ENCODE results near the gene LY86. TPM values are rescaled to one million over a fixed set of nuclear protein-coding genes. Genes with fewer than 3 reads are reported as not detected.

The LY86 gene
- total and polyA plus RNA-seq, 4 donors = 5.2 to 12.4 (median 9.6) TPM

GRCh38 chr6:6657820-6658217 is 69.3 kb downstream of the LY86 start:
- Histone ChIP-seq H3K9me3 (ENCODE audit: control insufficient read depth in 4 of 4, insufficient read depth in 3 of 4, low read length in 3 of 4) (no peaks in the 10 kb centered on the region), H3K27me3 (ENCODE audit: control insufficient read depth in 3 of 3, insufficient read depth in 3 of 3, low read length in 2 of 3) (no peaks in the 10 kb centered on the region), H3K27ac (ENCODE audit: low read depth in 1 of 2, low read length in 1 of 2) (no peak overlapping the region), H3K36me3 (ENCODE audit: control insufficient read depth in 4 of 4, insufficient read depth in 4 of 4, low read length in 4 of 4) (no peaks in the 10 kb centered on the region), H3K4me1 (ENCODE audit: control insufficient read depth in 5 of 5, insufficient read depth in 5 of 5, low read length in 5 of 5) (peaks cover 0 to 25% (median 10%) of the 10 kb centered on the region in 5 donors), H3K4me3 (no peak overlapping the region), H3K9ac (ENCODE audit: insufficient read depth in 1 of 2, low read length in 2 of 2) (no peak overlapping the region)
- no peak for TF ChIP-seq CTCF (IDR thresholded peaks at IDR 0.05; ENCODE audit: control extremely low read depth, extremely low read depth)
- DNase-seq (no peak), ATAC-seq (ENCODE audit: insufficient read depth, low FRiP score) (no peak)
- whole genome bisulfite sequencing, 2 donors = 71 to 97% methylated on average over 1 of the region's 1 CpG

GRCh38 chr6:6659600-6660327 is 71.2 kb downstream of the LY86 start:
- WGBS, 2 donors = 24 to 53% methylated on average over 7 of the region's 7 CpGs
- H3K36me3 ChIP-seq (ENCODE audit: control insufficient read depth in 4 of 4, insufficient read depth in 4 of 4, low read length in 4 of 4) = no peaks in the 10 kb centered on the region
- H3K4me3 ChIP-seq = no peak overlapping the region
- H3K9ac ChIP-seq (ENCODE audit: insufficient read depth in 1 of 2, low read length in 2 of 2) = no peak overlapping the region
- DNase-seq = no peak
- peaks cover 0 to 13% (median 10%) of the 10 kb centered on the region in 5 donors for H3K4me1 ChIP-seq (ENCODE audit: control insufficient read depth in 5 of 5, insufficient read depth in 5 of 5, low read length in 5 of 5)
- H3K27me3 ChIP-seq (ENCODE audit: control insufficient read depth in 3 of 3, insufficient read depth in 3 of 3, low read length in 2 of 3) = peaks cover 0 to 4% (median 0%) of the 10 kb centered on the region in 3 donors
- peak; percentile 47 for ATAC-seq (ENCODE audit: insufficient read depth, low FRiP score)
- H3K9me3 ChIP-seq (ENCODE audit: control insufficient read depth in 4 of 4, insufficient read depth in 3 of 4, low read length in 3 of 4) = no peaks in the 10 kb centered on the region
- peak overlapping the region in 1 of 2 donors; percentile 51 for H3K27ac ChIP-seq (ENCODE audit: low read depth in 1 of 2, low read length in 1 of 2)
- no peak for TF ChIP-seq CTCF (IDR thresholded peaks at IDR 0.05; ENCODE audit: control extremely low read depth, extremely low read depth)

GRCh38 chr6:6660339-6661045 is 72.0 kb downstream of the LY86 start:
- WGBS, 2 donors = 89 to 91% methylated on average over 9 of the region's 9 CpGs
- Histone ChIP-seq H3K27me3 (ENCODE audit: control insufficient read depth in 3 of 3, insufficient read depth in 3 of 3, low read length in 2 of 3) (peaks cover 0 to 4% (median 0%) of the 10 kb centered on the region in 3 donors), H3K36me3 (ENCODE audit: control insufficient read depth in 4 of 4, insufficient read depth in 4 of 4, low read length in 4 of 4) (no peaks in the 10 kb centered on the region), H3K9me3 (ENCODE audit: control insufficient read depth in 4 of 4, insufficient read depth in 3 of 4, low read length in 3 of 4) (no peaks in the 10 kb centered on the region), H3K4me3 (no peak overlapping the region), H3K9ac (ENCODE audit: insufficient read depth in 1 of 2, low read length in 2 of 2) (no peak overlapping the region), H3K4me1 (ENCODE audit: control insufficient read depth in 5 of 5, insufficient read depth in 5 of 5, low read length in 5 of 5) (peaks cover 0 to 12% (median 7%) of the 10 kb centered on the region in 5 donors), H3K27ac (ENCODE audit: low read depth in 1 of 2, low read length in 1 of 2) (peak overlapping the region in 1 of 2 donors; percentile 75)
- ATAC-seq (ENCODE audit: insufficient read depth, low FRiP score) (no peak), DNase-seq (no peak)
- no peak for TF ChIP-seq CTCF (IDR thresholded peaks at IDR 0.05; ENCODE audit: control extremely low read depth, extremely low read depth)

All from lung (tissue), 12 donors.